ENCODE measurements around the gene DYNC1I1.

DNA sequence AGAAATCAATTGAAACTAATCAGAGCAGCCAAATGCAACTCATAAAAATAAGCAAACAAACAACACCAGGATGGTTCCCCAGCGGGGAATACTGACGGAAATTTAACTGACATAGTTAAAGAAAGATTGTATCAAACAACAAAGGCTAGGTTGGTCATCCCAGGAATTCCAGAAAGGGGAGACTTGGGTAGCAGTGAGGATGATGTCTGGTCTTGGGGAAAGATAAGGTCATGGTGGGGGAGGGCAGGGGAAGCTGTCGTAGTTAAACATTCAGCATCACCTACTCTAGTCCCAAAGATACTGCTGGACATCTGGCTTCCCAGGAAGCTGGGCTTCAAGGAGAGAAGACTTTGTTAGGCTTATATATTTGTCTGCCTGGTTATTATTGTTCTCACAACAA lies 50.4 kb downstream of the DYNC1I1 start:
- TF ChIP-seq, protein P1, sequence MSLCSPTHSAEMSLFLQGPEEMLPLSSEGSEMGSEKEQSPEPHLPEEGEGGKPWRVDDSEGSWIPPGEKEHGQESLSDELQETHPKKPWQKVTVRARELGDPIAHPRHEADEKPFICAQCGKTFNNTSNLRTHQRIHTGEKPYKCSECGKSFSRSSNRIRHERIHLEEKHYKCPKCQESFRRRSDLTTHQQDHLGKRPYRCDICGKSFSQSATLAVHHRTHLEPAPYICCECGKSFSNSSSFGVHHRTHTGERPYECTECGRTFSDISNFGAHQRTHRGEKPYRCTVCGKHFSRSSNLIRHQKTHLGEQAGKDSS (CRISPR knock-in tag; IDR thresholded peaks at IDR 0.05; ENCODE audit: borderline replicate concordance, low read depth), result no peak
- TF ChIP-seq POLR2A (IDR thresholded peaks at IDR 0.05; ENCODE audit: insufficient read depth in 1 of 2, low read depth in 2 of 2, low read length in 2 of 2) (no peak), HIVEP1 (CRISPR knock-in tag; IDR thresholded peaks at IDR 0.05) (no peak)

Data from HepG2 (cell line).